Endothelial cell of umbilical vein (primary cell): ENCODE data around the gene SLC44A4. TPM values are rescaled to one million over a fixed set of nuclear protein-coding genes. Genes with fewer than 3 reads are reported as not detected.
"Not testable (repeated sequence)": the region's sequence is repeated elsewhere in the genome, so short reads cannot be mapped to it uniquely, and the experiment has no call there.

Experiments
- BruUV-seq: library from RNA; stranded (reverse); fragments of 400-500 nt; replicated peaks from 2 replicates; lab custom pipeline; 2021; lab: Mats Ljungman, UMichigan
- CTCF ChIA-PET: fragments of 300-600, 350-600 bp; sonication (Branson Sonifier 250); formaldehyde crosslinking; loops from one replicate; lab custom pipeline; 2021; ENCODE audit warnings: antibody characterized with exemption, inconsistent platforms; lab: Charles Lee
- POLR2A ChIA-PET: fragments of 300-600, 350-600 bp; sonication (Branson Sonifier 250); formaldehyde crosslinking; loops from one replicate; lab custom pipeline; 2021; ENCODE audit warnings: antibody characterized with exemption, inconsistent platforms; lab: Charles Lee
- DNase-seq: peaks from one replicate; pipeline ENCODE4 v3.0.0-alpha.2; 2011; ENCODE audit warnings: low read depth, low spot score
- FAIRE-seq: peaks from 2 replicates; lab custom pipeline; 2011; peaks lifted over from hg19 to GRCh38; lab: Jason Lieb, UNC
- H2AFZ ChIP-seq: 2 replicates; pipeline ENCODE4 v1.6.0; 2012; ENCODE audit warnings: low read depth, low read length, control low read depth, inconsistent platforms
- H3K27ac ChIP-seq: 2 replicates; pipeline ENCODE4 v1.5.1; 2011; ENCODE audit warnings: low read depth, mild to moderate bottlenecking, control low read depth, low read length, moderate library complexity; ENCODE audit not compliant: insufficient read depth
- H3K27me3 ChIP-seq, 2 experiments: 2 replicates each; pipeline versions ENCODE4 v1.6.0 to v1.6.1; 2011; ENCODE audit warnings: low read length in 2 of 2, mixed read lengths in 1 of 2; ENCODE audit not compliant: control insufficient read depth in 2 of 2, insufficient read depth in 2 of 2
- H3K36me3 ChIP-seq, 2 experiments: 2 replicates in 1 of 2; 3 replicates in 1 of 2; pipeline ENCODE4 v1.5.1; 2011; ENCODE audit warnings: low read length in 2 of 2, mild to moderate bottlenecking in 1 of 2, moderate library complexity in 1 of 2; ENCODE audit not compliant: control insufficient read depth in 2 of 2, insufficient read depth in 2 of 2; ENCODE audit errors: extremely low read depth in 1 of 2
- H3K4me1 ChIP-seq: 3 replicates; pipeline ENCODE4 v1.5.1; 2011; ENCODE audit warnings: mild to moderate bottlenecking, low read length; ENCODE audit not compliant: control insufficient read depth, insufficient read depth; ENCODE audit errors: extremely low read depth
- H3K4me2 ChIP-seq: 2 replicates; pipeline ENCODE4 v1.6.1; 2011; ENCODE audit warnings: low read length, control low read depth, mixed read lengths; ENCODE audit not compliant: insufficient read depth
- H3K4me3 ChIP-seq, 3 experiments: fragments of 200-600 bp in 1 of 3; sonication (generic), shearing (Covaris generic) in 1 of 3; replicated peaks in 1 of 3; 2 replicates each; pipeline ENCODE4 v1.5.1; 2011 to 2016; ENCODE audit warnings: control low read depth in 3 of 3, low read length in 3 of 3, mild to moderate bottlenecking in 2 of 3, inconsistent platforms in 1 of 3, low read depth in 1 of 3, moderate library complexity in 1 of 3; ENCODE audit not compliant: insufficient read depth in 1 of 3
- H3K79me2 ChIP-seq: 2 replicates; pipeline ENCODE4 v1.6.0; 2012; ENCODE audit warnings: low read length, inconsistent platforms; ENCODE audit not compliant: control insufficient read depth, insufficient read depth
- H3K9ac ChIP-seq: replicated peaks from 2 replicates; pipeline ENCODE3; 2011; ENCODE audit warnings: low read length, control low read depth; ENCODE audit not compliant: insufficient read depth; ENCODE audit errors: extremely low read depth
- H3K9me1 ChIP-seq: replicated peaks from 3 replicates; pipeline ENCODE4 v1.6.0; 2011; ENCODE audit warnings: mild to moderate bottlenecking, low read length; ENCODE audit not compliant: control insufficient read depth, insufficient read depth; ENCODE audit errors: extremely low read depth
- H3K9me3 ChIP-seq: replicated peaks from 2 replicates; pipeline ENCODE4 v1.5.1; 2012; ENCODE audit warnings: low read length, inconsistent platforms; ENCODE audit not compliant: control insufficient read depth, insufficient read depth
- H4K20me1 ChIP-seq: replicated peaks from 2 replicates; pipeline ENCODE3; 2011; ENCODE audit warnings: mild to moderate bottlenecking, low read length; ENCODE audit not compliant: control insufficient read depth, insufficient read depth; ENCODE audit errors: extremely low read depth
- EZH2 ChIP-seq: IDR thresholded peaks from 2 replicates; pipeline ENCODE4 v1.6.1; 2012; ENCODE audit warnings: borderline replicate concordance, low read depth, mild to moderate bottlenecking, moderate library complexity, low read length, inconsistent platforms; ENCODE audit not compliant: severe bottlenecking
- FOS ChIP-seq: IDR thresholded peaks from 2 replicates; pipeline ENCODE4 v1.6.1; 2011; ENCODE audit warnings: mild to moderate bottlenecking, low read length, moderate library complexity, borderline replicate concordance; ENCODE audit not compliant: insufficient read depth
- JUN ChIP-seq: IDR thresholded peaks from 2 replicates; pipeline ENCODE4 v1.6.1; 2011; ENCODE audit warnings: borderline replicate concordance, low read depth; ENCODE audit not compliant: insufficient read length, insufficient read depth
- MYC ChIP-seq: IDR thresholded peaks from one replicate; pipeline ENCODE4 v1.6.1; 2011; ENCODE audit warnings: mild to moderate bottlenecking, low read depth, low read length
- POLR2AphosphoS5 ChIP-seq: IDR thresholded peaks from 2 replicates; pipeline ENCODE4 v1.6.1; 2012; ENCODE audit warnings: low read depth, mild to moderate bottlenecking, control low read depth, low read length, moderate library complexity; ENCODE audit not compliant: insufficient read depth
- dilution Hi-C: fragments of 300-500 bp; cut with MboI; formaldehyde crosslinking; loops from one replicate; pipeline ENCODE4 v1.15.0; 2019; ENCODE audit warnings: low sequenced_read_pairs; ENCODE audit not compliant: extremely low pct_ligation_motif_present
- intact Hi-C: fragments of 100-400 bp; cut with micrococcal nuclease; formaldehyde crosslinking; loops from one replicate; pipeline ENCODE4 v1.10.0; 2022
- polyA plus RNA-seq, 4 experiments: library from polyadenylated mRNA; depleted of rRNA in 3 of 4; stranded (reverse) in 3 of 4; unstranded in 1 of 4; fragments of >200 nt; gene quantifications; 2 replicates each; pipeline versions ENCODE4 v1.2.1 to v1.2.3, GENCODE V29; 2011 to 2012; ENCODE audit warnings: missing spikeins in 1 of 4
- total RNA-seq: library from RNA; stranded (reverse); gene quantifications from 2 replicates; pipeline ENCODE4 v1.2.3, GENCODE V29; 2021
- TF ChIP-seq, protein P1 (sequence below): IDR thresholded peaks from 2 replicates; pipeline ENCODE4 v1.6.1; 2011; ENCODE audit not compliant: insufficient read depth, insufficient read length
- TF ChIP-seq, protein P2 (sequence below), 2 donors: IDR thresholded peaks; 1 replicate in 1 of 2; 2 replicates in 1 of 2; pipeline ENCODE4 v1.5.1; 2011; ENCODE audit warnings: low read length in 2 of 2, mild to moderate bottlenecking in 2 of 2, moderate library complexity in 2 of 2, control low read depth in 1 of 2, inconsistent platforms in 1 of 2, low read depth in 1 of 2; ENCODE audit not compliant: insufficient read depth in 1 of 2; ENCODE audit errors: extremely low read depth in 1 of 2

The SLC44A4 gene
- total and polyA plus RNA-seq, 2 donors (not counting 3 experiments of a cell fraction or from before 2014, with no cell fraction given), result 0.84 to 1.1 TPM

DNA sequence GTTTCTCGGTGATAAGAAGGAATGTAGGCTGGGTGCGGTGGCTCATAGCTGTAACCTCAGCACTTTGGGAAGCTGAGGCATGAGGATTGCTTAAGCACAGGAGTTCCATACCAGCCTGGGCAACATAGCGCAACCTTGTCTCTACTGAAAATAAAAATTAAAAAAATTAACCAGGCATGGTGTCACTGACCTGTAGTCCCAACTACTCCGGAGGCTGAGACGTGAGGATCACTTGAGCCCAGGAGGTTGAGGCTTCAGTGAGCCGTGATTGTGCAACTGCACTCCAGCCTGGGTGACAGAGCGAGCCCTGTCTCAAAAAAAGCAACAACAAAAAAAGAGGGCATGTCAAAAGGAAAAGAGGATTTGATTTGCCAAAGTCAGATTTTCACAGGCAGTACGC is 20.1 kb downstream of the SLC44A4 start:
- Histone ChIP-seq H3K9ac (no peak overlapping the region), H3K9me3 (no peaks in the 10 kb centered on the region), H3K9me1 (no peaks in the 10 kb centered on the region), H2AFZ (no peak overlapping the region), H3K4me1 (peaks cover 7% of the 10 kb centered on the region), H3K4me3 (no peak overlapping the region), H3K79me2 (peaks cover 4% of the 10 kb centered on the region), H3K36me3 (peaks cover 3 to 20% of the 10 kb centered on the region in 2 experiments), H3K4me2 (no peak overlapping the region), H3K27me3 (no peaks in the 10 kb centered on the region), H3K27ac (no peak overlapping the region), H4K20me1 (no peaks in the 10 kb centered on the region)
- DNase-seq (no peak), FAIRE-seq (no peak)
- TF ChIP-seq FOS (no peak), JUN (no peak), EZH2 (no peak), MYC (no peak), POLR2AphosphoS5 (no peak)
- TF ChIP-seq, protein P1, sequence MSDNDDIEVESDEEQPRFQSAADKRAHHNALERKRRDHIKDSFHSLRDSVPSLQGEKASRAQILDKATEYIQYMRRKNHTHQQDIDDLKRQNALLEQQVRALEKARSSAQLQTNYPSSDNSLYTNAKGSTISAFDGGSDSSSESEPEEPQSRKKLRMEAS, result no peak
- TF ChIP-seq, protein P2, sequence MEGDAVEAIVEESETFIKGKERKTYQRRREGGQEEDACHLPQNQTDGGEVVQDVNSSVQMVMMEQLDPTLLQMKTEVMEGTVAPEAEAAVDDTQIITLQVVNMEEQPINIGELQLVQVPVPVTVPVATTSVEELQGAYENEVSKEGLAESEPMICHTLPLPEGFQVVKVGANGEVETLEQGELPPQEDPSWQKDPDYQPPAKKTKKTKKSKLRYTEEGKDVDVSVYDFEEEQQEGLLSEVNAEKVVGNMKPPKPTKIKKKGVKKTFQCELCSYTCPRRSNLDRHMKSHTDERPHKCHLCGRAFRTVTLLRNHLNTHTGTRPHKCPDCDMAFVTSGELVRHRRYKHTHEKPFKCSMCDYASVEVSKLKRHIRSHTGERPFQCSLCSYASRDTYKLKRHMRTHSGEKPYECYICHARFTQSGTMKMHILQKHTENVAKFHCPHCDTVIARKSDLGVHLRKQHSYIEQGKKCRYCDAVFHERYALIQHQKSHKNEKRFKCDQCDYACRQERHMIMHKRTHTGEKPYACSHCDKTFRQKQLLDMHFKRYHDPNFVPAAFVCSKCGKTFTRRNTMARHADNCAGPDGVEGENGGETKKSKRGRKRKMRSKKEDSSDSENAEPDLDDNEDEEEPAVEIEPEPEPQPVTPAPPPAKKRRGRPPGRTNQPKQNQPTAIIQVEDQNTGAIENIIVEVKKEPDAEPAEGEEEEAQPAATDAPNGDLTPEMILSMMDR (IDR thresholded peaks at IDR 0.05; ENCODE audit: extremely low read depth in 1 of 2, insufficient read depth in 1 of 2, low read depth in 1 of 2, low read length in 2 of 2), result no peak
- BruUV-seq, result no TSS peak
- ChIA-PET CTCF (interaction anchor here (1.5 to 1.7 kb wide), 2 partner anchors 22 to 89 kb away, joined by 4 read pairs; no protein-coding TSS in a partner anchor), POLR2A (no interaction called here)
- intact Hi-C loops, result no loop called here
- dilution Hi-C loops, result no loop called here

DNA sequence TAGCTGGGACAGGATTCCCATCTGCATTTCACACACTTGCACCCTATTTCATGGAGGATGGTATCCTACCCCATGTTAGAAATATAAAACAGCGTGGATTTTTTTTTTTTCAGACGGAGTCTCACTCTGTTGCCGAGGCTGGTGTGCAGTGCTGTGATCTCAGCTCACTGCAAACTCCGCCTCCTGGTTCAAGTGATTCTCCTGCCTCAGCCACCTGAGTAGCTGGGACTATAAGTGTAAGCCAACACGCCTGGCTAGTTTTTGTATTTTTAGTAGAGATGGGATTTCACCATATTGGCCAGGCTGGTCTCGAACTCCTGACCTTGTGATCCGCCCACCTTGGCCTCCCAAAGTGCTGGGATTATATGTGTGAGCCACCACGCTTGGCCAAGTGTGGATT is 21.0 kb downstream of the SLC44A4 start:
- ChIA-PET CTCF (interaction anchor here (1.6 kb wide), 1 partner anchor 177 kb away, joined by 3 read pairs; the partner anchor contains the start of gene LY6G5C), POLR2A (interaction anchor here (0.6 kb wide), 1 partner anchor 22 kb away, joined by 3 read pairs; no protein-coding TSS in a partner anchor)
- H4K20me1 ChIP-seq, H3K27ac ChIP-seq, H3K4me3 ChIP-seq, DNase-seq, H3K79me2 ChIP-seq, H3K4me1 ChIP-seq, BruUV-seq, H3K9ac ChIP-seq, H3K9me1 ChIP-seq, H3K27me3 ChIP-seq, FAIRE-seq, intact Hi-C loops, H2AFZ ChIP-seq, H3K9me3 ChIP-seq, dilution Hi-C loops, H3K4me2 ChIP-seq: not testable (repeated sequence)
- peaks cover 3 to 20% of the 10 kb centered on the region in 2 experiments for H3K36me3 ChIP-seq

DNA sequence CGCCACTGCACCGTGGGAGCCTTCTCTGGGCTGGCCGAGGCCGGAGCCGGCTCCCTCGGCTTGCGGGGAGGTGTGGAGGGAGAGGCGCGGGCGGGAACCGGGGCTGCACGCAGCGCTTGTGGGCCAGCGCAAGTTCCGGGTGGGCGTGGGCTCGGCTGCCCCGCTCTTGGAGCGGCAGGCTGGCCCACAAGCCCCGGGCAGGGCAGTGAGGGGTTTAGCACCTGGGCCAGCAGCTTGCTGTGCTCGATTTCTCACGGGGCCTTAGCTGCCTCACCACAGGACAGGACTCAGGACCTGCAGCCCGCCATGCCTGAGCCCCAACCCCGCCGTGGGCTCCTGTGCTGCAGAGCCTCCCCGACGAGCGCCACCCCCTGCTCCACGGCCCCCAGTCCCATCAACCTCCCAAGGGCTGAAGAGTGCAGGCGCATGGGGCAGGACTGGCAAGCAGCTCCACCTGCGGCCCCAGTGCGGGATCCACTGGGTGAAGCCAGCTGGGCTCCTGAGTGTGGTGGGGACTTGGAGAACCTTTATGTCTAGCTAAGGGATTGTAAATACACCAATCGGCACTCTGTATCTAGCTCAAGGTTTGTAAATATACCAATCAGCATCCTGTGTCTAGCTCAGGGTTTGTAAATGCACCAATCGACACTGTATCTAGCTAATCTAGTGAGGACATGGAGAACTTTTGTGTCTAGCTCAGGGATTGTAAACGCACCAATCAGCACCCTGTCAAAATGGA is 26.6 kb downstream of the SLC44A4 start:
- H3K9me1 ChIP-seq, H3K4me3 ChIP-seq, POLR2A ChIA-PET, H3K36me3 ChIP-seq, H3K27ac ChIP-seq, intact Hi-C loops, H4K20me1 ChIP-seq, dilution Hi-C loops, H3K4me1 ChIP-seq, H2AFZ ChIP-seq, H3K79me2 ChIP-seq, H3K4me2 ChIP-seq, BruUV-seq, H3K9me3 ChIP-seq, FAIRE-seq, H3K27me3 ChIP-seq, DNase-seq, CTCF ChIA-PET, H3K9ac ChIP-seq: not testable (repeated sequence)
